ENCODE data around the gene DGKG.

The DGKG gene

DNA sequence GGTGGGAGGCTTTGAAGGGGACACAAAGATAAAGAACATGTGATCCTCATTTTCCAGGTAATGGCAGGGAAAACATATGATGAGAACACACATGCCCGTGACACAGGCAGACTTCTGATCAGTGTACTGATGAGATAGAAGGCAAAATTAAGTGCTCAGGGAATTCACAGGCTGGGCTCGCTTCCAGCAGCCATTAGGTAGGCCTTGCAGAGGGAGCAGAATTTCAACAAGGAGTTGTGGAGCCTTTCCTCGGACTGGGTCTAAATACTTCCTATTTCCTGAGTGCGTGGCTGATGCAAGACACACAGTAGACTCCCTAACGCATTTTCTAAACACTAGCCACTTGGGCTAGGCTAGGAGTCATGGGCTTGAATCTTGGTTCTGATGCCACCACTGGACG, 179.2 kb downstream of the DGKG start:
- no peak for TF ChIP-seq YY1 (IDR thresholded peaks at IDR 0.05; ENCODE audit: insufficient read depth, insufficient read length)
- TF ChIP-seq ZNF274 (IDR thresholded peaks at IDR 0.05; ENCODE audit: low read depth, low read length), result no peak
- TF ChIP-seq SUZ12 (IDR thresholded peaks at IDR 0.05; ENCODE audit: extremely low read depth, insufficient read depth, insufficient read length), result no peak
- DNase-seq (ENCODE audit: low read depth, low spot score), result no peak
- no peaks in the 10 kb centered on the region for H3K36me3 ChIP-seq (ENCODE audit: insufficient read depth, insufficient read length, low read length)
- peaks cover 3% of the 10 kb centered on the region for H3K27me3 ChIP-seq (ENCODE audit: insufficient read depth, insufficient read length)
- H3K4me3 ChIP-seq (ENCODE audit: insufficient read length, low read depth), result no peak overlapping the region
- no peaks in the 10 kb centered on the region for H3K4me1 ChIP-seq (ENCODE audit: insufficient read depth, insufficient read length)
- H3K9ac ChIP-seq (ENCODE audit: insufficient read length, low read depth), result no peak overlapping the region
- H3K9me3 ChIP-seq (ENCODE audit: insufficient read depth, low read length), result peaks cover 4% of the 10 kb centered on the region; the same call in 1 of the 2 replicates

DNA sequence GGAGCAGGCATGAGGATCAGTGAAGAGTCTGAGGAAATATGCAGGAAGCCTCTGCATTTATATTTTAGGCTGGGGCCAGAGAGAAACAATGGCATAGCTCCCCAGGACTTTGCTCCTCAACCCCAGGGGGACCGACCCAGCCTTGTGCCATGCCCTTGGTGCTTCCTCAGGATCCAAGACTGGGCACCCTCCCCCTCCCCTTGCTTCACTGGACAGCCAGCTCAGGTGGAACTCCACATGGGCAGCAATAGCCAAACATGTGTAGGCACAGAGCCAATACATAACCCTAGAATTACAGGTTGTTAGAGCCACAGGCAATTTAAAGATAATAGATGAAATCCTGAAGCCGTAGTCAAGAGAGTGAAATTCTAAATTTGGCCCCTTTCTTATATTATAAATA, 180.1 kb downstream of the DGKG start:
- no peaks in the 10 kb centered on the region for H3K27me3 ChIP-seq (ENCODE audit: insufficient read depth, insufficient read length)
- no peaks in the 10 kb centered on the region for H3K36me3 ChIP-seq (ENCODE audit: insufficient read depth, insufficient read length, low read length)
- no peak overlapping the region for H3K4me3 ChIP-seq (ENCODE audit: insufficient read length, low read depth)
- H3K9ac ChIP-seq (ENCODE audit: insufficient read length, low read depth), result no peak overlapping the region
- TF ChIP-seq SUZ12 (IDR thresholded peaks at IDR 0.05; ENCODE audit: extremely low read depth, insufficient read depth, insufficient read length) (no peak), ZNF274 (IDR thresholded peaks at IDR 0.05; ENCODE audit: low read depth, low read length) (no peak), YY1 (IDR thresholded peaks at IDR 0.05; ENCODE audit: insufficient read depth, insufficient read length) (no peak)
- peaks cover 9% of the 10 kb centered on the region; the same call in 1 of the 2 replicates for H3K9me3 ChIP-seq (ENCODE audit: insufficient read depth, low read length)
- DNase-seq (ENCODE audit: low read depth, low spot score), result no peak
- no peaks in the 10 kb centered on the region for H3K4me1 ChIP-seq (ENCODE audit: insufficient read depth, insufficient read length)

DNA sequence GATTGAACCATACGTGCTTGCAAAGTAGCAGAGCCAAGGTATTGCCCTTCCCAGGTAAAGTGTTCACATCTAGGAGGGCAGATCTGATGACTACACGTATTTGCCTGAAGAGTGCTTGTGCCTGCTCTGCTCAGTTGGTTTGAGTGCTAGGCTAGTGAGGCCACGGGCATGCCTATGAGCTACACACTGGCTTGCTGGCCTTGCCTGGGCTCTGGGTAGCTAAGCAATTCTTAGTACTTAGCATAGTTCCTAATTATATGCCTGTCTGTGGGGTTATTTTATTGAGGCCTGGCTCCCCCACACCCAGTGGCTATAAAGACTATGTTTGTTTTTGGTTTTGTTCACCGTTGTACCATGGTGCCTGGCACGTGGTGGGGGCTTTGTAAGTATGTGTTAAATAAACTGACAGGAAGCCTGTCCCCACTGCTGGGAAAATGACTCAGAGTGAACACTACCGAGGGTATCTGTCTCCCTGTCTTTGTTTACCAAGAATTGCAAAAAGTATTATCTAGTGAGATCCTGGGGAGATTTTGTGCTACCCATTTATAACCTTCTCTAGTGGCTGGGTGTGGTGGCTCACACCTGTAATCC, 181.0 kb downstream of the DGKG start:
- no peaks in the 10 kb centered on the region for H3K36me3 ChIP-seq (ENCODE audit: insufficient read depth, insufficient read length, low read length)
- DNase-seq (ENCODE audit: low read depth, low spot score), result no peak
- no peaks in the 10 kb centered on the region for H3K4me1 ChIP-seq (ENCODE audit: insufficient read depth, insufficient read length)
- H3K27me3 ChIP-seq (ENCODE audit: insufficient read depth, insufficient read length), result no peaks in the 10 kb centered on the region
- no peak overlapping the region for H3K9ac ChIP-seq (ENCODE audit: insufficient read length, low read depth)
- TF ChIP-seq SUZ12 (IDR thresholded peaks at IDR 0.05; ENCODE audit: extremely low read depth, insufficient read depth, insufficient read length) (no peak), ZNF274 (IDR thresholded peaks at IDR 0.05; ENCODE audit: low read depth, low read length) (no peak), YY1 (IDR thresholded peaks at IDR 0.05; ENCODE audit: insufficient read depth, insufficient read length) (no peak)
- peaks cover 9% of the 10 kb centered on the region; the same call in 1 of the 2 replicates for H3K9me3 ChIP-seq (ENCODE audit: insufficient read depth, low read length)
- H3K4me3 ChIP-seq (ENCODE audit: insufficient read length, low read depth), result no peak overlapping the region

DNA sequence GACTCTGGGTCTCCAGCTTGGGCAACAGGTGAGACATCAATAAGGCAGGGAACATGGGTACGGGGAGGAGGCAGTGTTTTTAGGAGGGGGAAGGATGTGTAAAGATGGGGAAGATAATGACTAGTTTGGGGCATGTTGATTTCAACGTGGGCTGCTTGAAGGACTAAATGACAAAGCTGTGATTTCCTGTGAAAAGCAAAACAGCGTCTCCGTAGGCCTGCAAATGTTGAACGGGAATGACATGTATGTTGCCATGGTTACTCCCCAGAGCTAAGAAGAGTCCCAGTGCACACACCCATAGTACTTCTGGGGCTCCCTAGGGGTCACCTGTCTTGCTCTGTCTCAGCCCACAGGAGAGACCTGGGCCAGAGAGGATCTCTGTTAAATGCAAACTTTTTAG, 181.9 kb downstream of the DGKG start:
- Histone ChIP-seq H3K27me3 (ENCODE audit: insufficient read depth, insufficient read length) (no peaks in the 10 kb centered on the region), H3K36me3 (ENCODE audit: insufficient read depth, insufficient read length, low read length) (no peaks in the 10 kb centered on the region), H3K9me3 (ENCODE audit: insufficient read depth, low read length) (peaks cover 9% of the 10 kb centered on the region; the same call in 1 of the 2 replicates), H3K4me1 (ENCODE audit: insufficient read depth, insufficient read length) (no peaks in the 10 kb centered on the region), H3K9ac (ENCODE audit: insufficient read length, low read depth) (no peak overlapping the region), H3K4me3 (ENCODE audit: insufficient read length, low read depth) (no peak overlapping the region)
- TF ChIP-seq SUZ12 (IDR thresholded peaks at IDR 0.05; ENCODE audit: extremely low read depth, insufficient read depth, insufficient read length), result no peak
- no peak for TF ChIP-seq YY1 (IDR thresholded peaks at IDR 0.05; ENCODE audit: insufficient read depth, insufficient read length)
- TF ChIP-seq ZNF274 (IDR thresholded peaks at IDR 0.05; ENCODE audit: low read depth, low read length), result no peak
- no peak for DNase-seq (ENCODE audit: low read depth, low spot score)

DNA sequence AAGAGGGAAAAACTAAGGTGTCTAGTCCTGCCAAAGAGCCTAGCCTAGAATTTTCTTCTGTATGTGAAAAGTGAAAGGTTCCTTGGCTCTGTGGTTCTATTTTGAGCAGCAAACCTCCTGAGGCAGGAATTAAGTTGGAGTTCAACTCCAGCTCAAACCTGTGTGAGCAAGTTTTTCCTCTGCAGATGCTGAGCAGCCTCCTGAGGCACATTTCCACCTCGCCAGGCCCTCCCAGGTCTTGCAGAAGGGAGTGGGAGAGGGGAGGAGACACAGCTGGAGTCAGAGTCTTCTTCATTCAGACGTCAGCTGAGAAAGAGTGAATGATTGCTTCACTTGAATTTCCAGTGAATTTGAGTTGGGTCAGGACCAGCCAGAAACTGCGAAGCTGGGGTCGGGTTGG, 183.6 kb downstream of the DGKG start:
- Histone ChIP-seq H3K4me1 (ENCODE audit: insufficient read depth, insufficient read length) (no peaks in the 10 kb centered on the region), H3K4me3 (ENCODE audit: insufficient read length, low read depth) (no peak overlapping the region), H3K36me3 (ENCODE audit: insufficient read depth, insufficient read length, low read length) (no peaks in the 10 kb centered on the region), H3K9me3 (ENCODE audit: insufficient read depth, low read length) (peaks cover 9% of the 10 kb centered on the region; the same call in 1 of the 2 replicates), H3K9ac (ENCODE audit: insufficient read length, low read depth) (no peak overlapping the region), H3K27me3 (ENCODE audit: insufficient read depth, insufficient read length) (no peaks in the 10 kb centered on the region)
- no peak for DNase-seq (ENCODE audit: low read depth, low spot score)
- TF ChIP-seq ZNF274 (IDR thresholded peaks at IDR 0.05; ENCODE audit: low read depth, low read length), result no peak
- TF ChIP-seq SUZ12 (IDR thresholded peaks at IDR 0.05; ENCODE audit: extremely low read depth, insufficient read depth, insufficient read length), result no peak
- no peak for TF ChIP-seq YY1 (IDR thresholded peaks at IDR 0.05; ENCODE audit: insufficient read depth, insufficient read length)

DNA sequence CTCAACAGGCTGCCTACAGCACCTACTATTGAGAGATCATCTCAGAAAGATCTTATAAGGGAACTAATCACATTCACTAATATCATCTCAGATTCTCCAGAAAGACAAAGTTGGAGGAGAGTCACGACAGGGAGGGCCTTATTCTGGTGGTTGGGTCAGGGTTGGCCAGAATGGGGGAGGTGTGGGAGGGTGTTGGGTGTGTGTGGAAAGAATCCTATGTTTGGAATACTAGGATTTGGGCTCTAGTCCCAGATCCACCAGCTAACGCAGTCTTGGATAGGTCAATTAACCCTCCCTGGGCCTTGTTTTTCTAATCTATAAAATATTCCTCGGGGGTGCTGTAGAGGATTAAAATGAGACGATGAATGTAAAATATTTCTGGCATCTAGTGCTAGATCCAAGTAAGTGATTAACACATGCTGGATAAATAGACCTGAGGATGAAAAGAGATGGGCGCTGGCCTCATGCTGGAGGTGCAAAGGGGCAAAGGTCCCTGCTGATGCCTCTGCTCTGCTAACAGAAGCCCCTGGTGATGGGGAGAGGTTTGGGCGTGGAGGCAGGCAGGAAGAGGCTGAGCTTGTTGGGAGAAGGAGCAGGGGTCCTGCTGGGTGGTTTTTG, 185.6 kb downstream of the DGKG start:
- H3K9ac ChIP-seq (ENCODE audit: insufficient read length, low read depth), result no peak overlapping the region
- no peaks in the 10 kb centered on the region for H3K27me3 ChIP-seq (ENCODE audit: insufficient read depth, insufficient read length)
- H3K36me3 ChIP-seq (ENCODE audit: insufficient read depth, insufficient read length, low read length), result no peaks in the 10 kb centered on the region
- TF ChIP-seq ZNF274 (IDR thresholded peaks at IDR 0.05; ENCODE audit: low read depth, low read length) (no peak), SUZ12 (IDR thresholded peaks at IDR 0.05; ENCODE audit: extremely low read depth, insufficient read depth, insufficient read length) (no peak), YY1 (IDR thresholded peaks at IDR 0.05; ENCODE audit: insufficient read depth, insufficient read length) (no peak)
- no peak overlapping the region for H3K4me3 ChIP-seq (ENCODE audit: insufficient read length, low read depth)
- no peak for DNase-seq (ENCODE audit: low read depth, low spot score)
- H3K9me3 ChIP-seq (ENCODE audit: insufficient read depth, low read length), result peaks cover 9% of the 10 kb centered on the region; the same call in 1 of the 2 replicates
- H3K4me1 ChIP-seq (ENCODE audit: insufficient read depth, insufficient read length), result no peaks in the 10 kb centered on the region

DNA sequence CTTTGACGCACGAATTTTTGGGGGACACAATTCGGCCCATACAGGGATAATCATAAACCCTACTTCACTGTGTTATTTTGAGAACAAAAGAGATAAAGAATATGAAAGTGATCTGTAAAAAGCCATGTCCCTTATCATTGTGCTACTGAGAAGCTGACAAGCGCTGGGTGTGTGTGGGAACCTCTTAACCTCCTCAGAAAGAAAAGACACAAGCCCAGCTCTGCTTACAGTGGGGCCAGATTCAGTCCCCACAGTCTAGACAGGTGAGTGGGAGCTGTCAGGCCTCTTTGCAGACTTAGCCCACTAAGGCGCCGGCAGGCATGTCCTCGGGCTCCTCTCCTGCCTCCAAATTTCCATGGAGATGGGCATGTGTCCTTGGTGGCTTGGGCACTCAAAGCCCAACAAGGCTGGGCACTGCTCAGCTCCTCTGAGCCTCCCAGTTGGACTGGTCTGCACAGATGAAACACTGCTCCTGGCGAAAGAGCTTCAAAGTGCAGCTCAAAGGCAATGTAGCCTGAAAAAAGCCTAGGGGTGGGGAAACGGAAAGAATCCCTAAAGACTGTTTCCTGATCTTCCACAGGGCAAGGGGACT, 188.7 kb downstream of the DGKG start:
- TF ChIP-seq YY1 (IDR thresholded peaks at IDR 0.05; ENCODE audit: insufficient read depth, insufficient read length) (no peak), SUZ12 (IDR thresholded peaks at IDR 0.05; ENCODE audit: extremely low read depth, insufficient read depth, insufficient read length) (no peak), ZNF274 (IDR thresholded peaks at IDR 0.05; ENCODE audit: low read depth, low read length) (no peak)
- H3K27me3 ChIP-seq (ENCODE audit: insufficient read depth, insufficient read length), result no peaks in the 10 kb centered on the region
- no peak for DNase-seq (ENCODE audit: low read depth, low spot score)
- H3K36me3 ChIP-seq (ENCODE audit: insufficient read depth, insufficient read length, low read length), result no peaks in the 10 kb centered on the region
- H3K9me3 ChIP-seq (ENCODE audit: insufficient read depth, low read length), result peaks cover 9% of the 10 kb centered on the region; the same call in 1 of the 2 replicates
- no peaks in the 10 kb centered on the region for H3K4me1 ChIP-seq (ENCODE audit: insufficient read depth, insufficient read length)
- no peak overlapping the region for H3K4me3 ChIP-seq (ENCODE audit: insufficient read length, low read depth)
- no peak overlapping the region for H3K9ac ChIP-seq (ENCODE audit: insufficient read length, low read depth)

Data from NT2/D1 (cell line).